SK-N-SH treated with all-trans-retinoic acid at 6 μM for 48 hours (cell line): ENCODE measurements around the gene SYNJ1.
"Not testable (repeated sequence)": the region's sequence is repeated elsewhere in the genome, so short reads cannot be mapped to it uniquely, and the experiment has no call there.

Experiments
- ATAC-seq: fragments of 200-7000 bp; cut with Tn5 transposase; 3 replicates; pipeline ENCODE4 v1.9.1; 2020; ENCODE audit warnings: mild to moderate bottlenecking, moderate library complexity
- ARNTL ChIP-seq: fragments of 450-650 bp; formaldehyde crosslinking; IDR thresholded peaks from 2 replicates; pipeline ENCODE4 v1.5.0; 2020; ENCODE audit warnings: low read depth, mild to moderate bottlenecking, moderate library complexity, borderline replicate concordance
- CREB5 ChIP-seq: fragments of 250-450 bp; sonication (Bioruptor Pico); IDR thresholded peaks from 2 replicates; pipeline ENCODE4 v1.5.1; 2020; ENCODE audit warnings: low read depth, mild to moderate bottlenecking, moderate library complexity
- CSDC2 ChIP-seq: fragments of 250-450 bp; sonication (Bioruptor Pico); IDR thresholded peaks from 2 replicates; pipeline ENCODE4 v1.5.0; 2020; ENCODE audit warnings: mild to moderate bottlenecking, moderate library complexity
- CSRNP3 ChIP-seq: fragments of 250-450 bp; sonication (Bioruptor Pico); IDR thresholded peaks from 2 replicates; pipeline ENCODE4 v1.5.1; 2021; ENCODE audit warnings: mild to moderate bottlenecking, moderate library complexity
- ESRRG ChIP-seq: fragments of 250-450 bp; sonication (Bioruptor Pico); IDR thresholded peaks from 2 replicates; pipeline ENCODE4 v1.6.1; 2021; ENCODE audit warnings: mild to moderate bottlenecking
- GLIS3 ChIP-seq: fragments of 250-450 bp; sonication (Bioruptor Pico); IDR thresholded peaks from 2 replicates; pipeline ENCODE4 v1.5.0; 2020; ENCODE audit warnings: mild to moderate bottlenecking, moderate library complexity
- ISL1 ChIP-seq: fragments of 250-450 bp; sonication (Bioruptor Pico); IDR thresholded peaks from 2 replicates; pipeline ENCODE4 v2.1.2; 2022; ENCODE audit warnings: mild to moderate bottlenecking, moderate library complexity
- OSR1 ChIP-seq: fragments of 250-450 bp; sonication (Bioruptor Pico); IDR thresholded peaks from 2 replicates; pipeline ENCODE4 v1.8.0; 2022; ENCODE audit warnings: moderate library complexity, mild to moderate bottlenecking, inconsistent platforms
- PPARA ChIP-seq: fragments of 250-450 bp; sonication (Bioruptor Pico); IDR thresholded peaks from 2 replicates; pipeline ENCODE4 v1.5.0; 2020; ENCODE audit warnings: mild to moderate bottlenecking, borderline replicate concordance
- RARB ChIP-seq: fragments of 250-450 bp; sonication (Bioruptor Pico); IDR thresholded peaks from 2 replicates; pipeline ENCODE4 v1.8.0; 2021; ENCODE audit warnings: mild to moderate bottlenecking, moderate library complexity
- SNAI2 ChIP-seq: fragments of 250-450 bp; sonication (Bioruptor Pico); IDR thresholded peaks from 2 replicates; pipeline ENCODE4 v1.5.0; 2020; ENCODE audit warnings: mild to moderate bottlenecking, moderate library complexity
- TCF4 ChIP-seq: fragments of 250-450 bp; sonication (Bioruptor Pico); IDR thresholded peaks from 2 replicates; pipeline ENCODE4 v1.8.0; 2021; ENCODE audit warnings: mild to moderate bottlenecking, moderate library complexity, borderline replicate concordance
- TOX ChIP-seq: fragments of 250-450 bp; sonication (Bioruptor Pico); IDR thresholded peaks from 2 replicates; pipeline ENCODE4 v1.8.0; 2021; ENCODE audit warnings: mild to moderate bottlenecking, moderate library complexity, borderline replicate concordance
- TSHZ2 ChIP-seq: fragments of 250-450 bp; sonication (Bioruptor Pico); IDR thresholded peaks from 2 replicates; pipeline ENCODE4 v1.5.0; 2020; ENCODE audit warnings: mild to moderate bottlenecking, moderate library complexity
- ZC3H10 ChIP-seq: fragments of 250-450 bp; sonication (Bioruptor Pico); IDR thresholded peaks from 2 replicates; pipeline ENCODE4 v1.5.1; 2021; ENCODE audit warnings: mild to moderate bottlenecking, moderate library complexity
- ZFP3 ChIP-seq: fragments of 250-450 bp; sonication (Bioruptor Pico); IDR thresholded peaks from 2 replicates; pipeline ENCODE4 v1.5.0; 2020; ENCODE audit warnings: mild to moderate bottlenecking, moderate library complexity
- ZFP30 ChIP-seq: fragments of 450-650 bp; formaldehyde crosslinking; IDR thresholded peaks from 2 replicates; pipeline ENCODE4 v1.5.0; 2022; ENCODE audit warnings: mild to moderate bottlenecking, moderate library complexity
- ZNF565 ChIP-seq: fragments of 450-650 bp; formaldehyde crosslinking; conservative IDR thresholded peaks from 2 replicates; pipeline ENCODE4 v1.5.0; 2020; ENCODE audit warnings: low read depth, mild to moderate bottlenecking, moderate library complexity
- ZNF70 ChIP-seq: fragments of 450-650 bp; formaldehyde crosslinking; IDR thresholded peaks from 2 replicates; pipeline ENCODE4 v1.5.0; 2020; ENCODE audit warnings: mild to moderate bottlenecking, moderate library complexity
- ZNF8 ChIP-seq: fragments of 450-650 bp; formaldehyde crosslinking; IDR thresholded peaks from 2 replicates; pipeline ENCODE4 v1.5.0; 2020; ENCODE audit warnings: mild to moderate bottlenecking, moderate library complexity
- TF ChIP-seq, protein P1 (sequence below): fragments of 250-450 bp; sonication (Bioruptor Pico); IDR thresholded peaks from 2 replicates; pipeline ENCODE4 v1.8.0; 2020; ENCODE audit warnings: mild to moderate bottlenecking, moderate library complexity, borderline replicate concordance

The SYNJ1 gene

DNA sequence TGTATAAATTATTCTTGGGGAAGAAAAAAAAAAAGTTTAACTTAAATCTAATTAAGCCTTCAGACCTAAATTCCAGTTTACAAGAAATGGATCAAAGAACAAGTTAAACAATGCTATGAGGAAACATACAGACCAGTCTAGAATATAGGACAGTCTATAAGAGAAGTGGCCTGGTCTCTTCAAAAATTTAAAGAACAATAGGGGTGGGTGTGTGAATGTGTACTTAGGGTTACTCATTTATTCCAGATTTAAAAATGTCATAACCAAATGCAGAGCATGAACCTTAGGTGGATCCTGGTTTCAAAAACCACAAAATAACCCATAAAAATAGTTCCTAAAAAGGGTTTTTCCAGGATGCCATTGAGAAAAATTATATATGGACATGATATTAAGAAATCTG lies 21.8 kb upstream of the SYNJ1 start:
- no peak for TF ChIP-seq CSRNP3 (CRISPR knock-in tag)
- no peak for ATAC-seq

GRCh38 chr21:32748529-32748928 lies 20.7 kb upstream of the SYNJ1 start:
- no peak for ATAC-seq
- no peak for TF ChIP-seq TSHZ2 (CRISPR knock-in tag)
- TF ChIP-seq SNAI2 (CRISPR knock-in tag): no peak
- TF ChIP-seq ISL1 (CRISPR knock-in tag): no peak
- TF ChIP-seq ZNF565 (CRISPR knock-in tag): no peak
- no peak for TF ChIP-seq CREB5 (CRISPR knock-in tag)
- TF ChIP-seq ARNTL: no peak
- TF ChIP-seq, protein P1, sequence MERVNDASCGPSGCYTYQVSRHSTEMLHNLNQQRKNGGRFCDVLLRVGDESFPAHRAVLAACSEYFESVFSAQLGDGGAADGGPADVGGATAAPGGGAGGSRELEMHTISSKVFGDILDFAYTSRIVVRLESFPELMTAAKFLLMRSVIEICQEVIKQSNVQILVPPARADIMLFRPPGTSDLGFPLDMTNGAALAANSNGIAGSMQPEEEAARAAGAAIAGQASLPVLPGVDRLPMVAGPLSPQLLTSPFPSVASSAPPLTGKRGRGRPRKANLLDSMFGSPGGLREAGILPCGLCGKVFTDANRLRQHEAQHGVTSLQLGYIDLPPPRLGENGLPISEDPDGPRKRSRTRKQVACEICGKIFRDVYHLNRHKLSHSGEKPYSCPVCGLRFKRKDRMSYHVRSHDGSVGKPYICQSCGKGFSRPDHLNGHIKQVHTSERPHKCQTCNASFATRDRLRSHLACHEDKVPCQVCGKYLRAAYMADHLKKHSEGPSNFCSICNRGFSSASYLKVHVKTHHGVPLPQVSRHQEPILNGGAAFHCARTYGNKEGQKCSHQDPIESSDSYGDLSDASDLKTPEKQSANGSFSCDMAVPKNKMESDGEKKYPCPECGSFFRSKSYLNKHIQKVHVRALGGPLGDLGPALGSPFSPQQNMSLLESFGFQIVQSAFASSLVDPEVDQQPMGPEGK (CRISPR knock-in tag): no peak
- no peak for TF ChIP-seq TCF4 (CRISPR knock-in tag)
- TF ChIP-seq ZFP3: no peak
- TF ChIP-seq, all 23 proteins: peak for 0

DNA sequence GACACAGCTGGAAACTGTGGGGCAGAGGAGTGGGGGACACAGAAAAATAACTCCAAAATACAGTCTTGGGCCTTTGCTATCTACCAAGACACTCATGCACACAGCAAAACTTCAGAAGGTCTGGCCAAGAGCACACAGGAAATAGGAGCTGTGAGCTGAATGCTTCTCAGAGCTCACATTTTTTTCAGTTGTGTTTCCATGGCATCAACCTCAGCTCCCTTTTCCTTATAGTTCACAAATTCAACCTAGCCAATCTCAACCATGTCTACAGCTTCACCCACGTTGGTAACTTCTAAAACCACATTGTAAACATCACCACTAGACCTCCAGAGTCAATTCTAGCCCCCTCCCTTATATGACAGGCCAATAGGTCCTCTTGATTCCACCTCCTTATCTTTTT lies 19.6 kb upstream of the SYNJ1 start:
- TF ChIP-seq SNAI2 (CRISPR knock-in tag) (no peak), ESRRG (CRISPR knock-in tag) (no peak), CREB5 (CRISPR knock-in tag) (no peak), TCF4 (CRISPR knock-in tag) (no peak)
- TF ChIP-seq, all 23 proteins: peak for 0
- ATAC-seq: no peak

- not testable (repeated sequence) for ATAC-seq
These were observed 18.9 kb upstream of the SYNJ1 start for GRCh38 chr21:32746711-32747110.

DNA sequence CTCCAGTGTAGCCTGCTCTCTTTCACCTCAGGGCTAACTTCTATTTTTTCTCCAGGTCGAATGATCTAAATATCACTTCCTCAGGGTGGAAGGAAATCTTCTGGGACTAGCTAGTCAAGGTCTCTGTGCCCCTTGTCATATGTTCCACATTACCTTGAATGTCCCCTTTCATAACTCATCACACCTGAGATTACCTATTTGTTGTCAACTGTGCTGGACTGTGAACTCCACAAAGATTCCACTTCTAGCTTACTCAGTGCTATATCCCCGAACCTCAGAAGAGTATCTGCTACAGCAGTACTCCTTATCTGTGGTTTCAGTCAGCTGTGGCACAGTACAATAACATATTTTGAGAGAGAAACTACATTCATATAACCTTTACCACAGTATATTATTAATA lies 14.6 kb upstream of the SYNJ1 start:
- TF ChIP-seq TOX (CRISPR knock-in tag): no peak
- TF ChIP-seq, all 23 proteins: peak for 0
- ATAC-seq: no peak

DNA sequence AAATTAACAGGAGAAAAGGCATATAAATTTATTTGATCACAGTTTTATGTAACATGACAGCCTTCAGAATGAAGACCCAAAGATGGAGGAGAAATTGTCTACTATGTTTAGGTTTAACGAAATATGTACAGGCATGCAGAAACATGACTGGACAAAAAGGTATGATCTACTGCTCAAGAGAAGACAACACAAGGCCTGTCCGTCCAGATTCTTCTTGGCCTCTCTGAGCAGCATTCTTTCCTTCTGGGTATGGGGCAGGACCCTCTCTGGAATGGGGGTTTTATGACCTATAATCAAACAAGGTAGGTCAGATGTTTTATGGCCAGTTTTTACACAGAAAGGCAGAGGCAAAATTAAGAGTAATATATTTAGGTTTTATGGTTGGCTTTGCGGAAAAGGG lies 13.5 kb upstream of the SYNJ1 start:
- no peak for ATAC-seq
- no peak for TF ChIP-seq PPARA
- no peak for TF ChIP-seq ZFP30 (CRISPR knock-in tag)
- TF ChIP-seq ISL1 (CRISPR knock-in tag): no peak
- TF ChIP-seq ZFP3: no peak
- no peak for TF ChIP-seq TOX (CRISPR knock-in tag)
- TF ChIP-seq OSR1 (CRISPR knock-in tag): no peak
- no peak for TF ChIP-seq ZC3H10
- no peak for TF ChIP-seq ARNTL
- no peak for TF ChIP-seq ZNF70
- TF ChIP-seq CSRNP3 (CRISPR knock-in tag): no peak
- no peak for TF ChIP-seq GLIS3 (CRISPR knock-in tag)
- TF ChIP-seq CSDC2 (CRISPR knock-in tag): no peak
- TF ChIP-seq RARB (CRISPR knock-in tag): no peak
- no peak for TF ChIP-seq SNAI2 (CRISPR knock-in tag)
- TF ChIP-seq TCF4 (CRISPR knock-in tag): no peak
- no peak for TF ChIP-seq ZNF8 (CRISPR knock-in tag)
- TF ChIP-seq CREB5 (CRISPR knock-in tag): no peak
